ENCODE measurements around the gene POLD2. TPM values are rescaled to one million over a fixed set of nuclear protein-coding genes. Genes with fewer than 3 reads are reported as not detected.

POLD2 gene
- total and polyA plus RNA-seq, 2 of the 13 experiments (the other 11 are each of a cell fraction or from before 2014, with no cell fraction given), result 87.6 to 95.1 TPM

DNA sequence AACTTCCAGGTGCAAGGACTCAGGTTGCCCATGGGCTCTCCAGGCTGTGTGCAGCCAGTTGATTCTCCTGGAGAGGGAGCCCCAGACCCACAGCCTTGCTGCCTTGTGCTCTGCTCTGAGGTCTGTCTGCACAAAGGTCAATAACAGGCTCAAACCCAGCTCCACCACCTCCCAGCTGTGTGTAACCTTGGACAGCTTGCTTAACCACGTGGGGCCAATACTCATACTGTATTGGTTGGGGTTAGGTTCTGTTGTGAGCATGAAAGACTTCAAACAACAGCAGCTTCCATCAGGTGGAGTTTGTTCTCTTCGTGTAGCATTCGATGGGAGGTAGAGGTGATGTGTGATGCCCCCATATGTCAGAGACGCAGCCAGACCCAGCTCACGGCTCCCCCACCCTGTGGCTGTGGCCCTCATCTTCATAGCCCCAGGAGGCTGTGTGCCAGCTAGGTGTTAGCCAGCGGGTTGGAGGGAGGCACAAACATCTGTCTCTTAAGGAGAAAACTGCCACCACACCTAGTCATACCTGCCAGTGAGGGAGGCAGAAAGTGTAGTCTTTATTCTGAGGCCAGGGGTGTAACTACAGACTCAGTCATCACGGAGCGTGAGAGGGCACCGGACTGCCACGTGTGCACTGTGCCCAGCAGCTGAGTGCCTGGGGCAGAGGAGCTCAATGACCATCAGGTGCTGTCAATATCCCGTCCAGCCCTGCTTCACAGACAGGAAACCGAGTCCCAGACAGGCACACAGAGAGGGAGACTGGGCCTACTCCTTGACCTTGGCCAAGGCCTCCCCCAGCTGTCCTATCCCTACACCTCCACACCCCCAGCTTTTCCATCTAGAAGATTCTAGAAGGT lies 8.1 kb upstream of the POLD2 start (continued):
- TF ChIP-seq, protein P1, sequence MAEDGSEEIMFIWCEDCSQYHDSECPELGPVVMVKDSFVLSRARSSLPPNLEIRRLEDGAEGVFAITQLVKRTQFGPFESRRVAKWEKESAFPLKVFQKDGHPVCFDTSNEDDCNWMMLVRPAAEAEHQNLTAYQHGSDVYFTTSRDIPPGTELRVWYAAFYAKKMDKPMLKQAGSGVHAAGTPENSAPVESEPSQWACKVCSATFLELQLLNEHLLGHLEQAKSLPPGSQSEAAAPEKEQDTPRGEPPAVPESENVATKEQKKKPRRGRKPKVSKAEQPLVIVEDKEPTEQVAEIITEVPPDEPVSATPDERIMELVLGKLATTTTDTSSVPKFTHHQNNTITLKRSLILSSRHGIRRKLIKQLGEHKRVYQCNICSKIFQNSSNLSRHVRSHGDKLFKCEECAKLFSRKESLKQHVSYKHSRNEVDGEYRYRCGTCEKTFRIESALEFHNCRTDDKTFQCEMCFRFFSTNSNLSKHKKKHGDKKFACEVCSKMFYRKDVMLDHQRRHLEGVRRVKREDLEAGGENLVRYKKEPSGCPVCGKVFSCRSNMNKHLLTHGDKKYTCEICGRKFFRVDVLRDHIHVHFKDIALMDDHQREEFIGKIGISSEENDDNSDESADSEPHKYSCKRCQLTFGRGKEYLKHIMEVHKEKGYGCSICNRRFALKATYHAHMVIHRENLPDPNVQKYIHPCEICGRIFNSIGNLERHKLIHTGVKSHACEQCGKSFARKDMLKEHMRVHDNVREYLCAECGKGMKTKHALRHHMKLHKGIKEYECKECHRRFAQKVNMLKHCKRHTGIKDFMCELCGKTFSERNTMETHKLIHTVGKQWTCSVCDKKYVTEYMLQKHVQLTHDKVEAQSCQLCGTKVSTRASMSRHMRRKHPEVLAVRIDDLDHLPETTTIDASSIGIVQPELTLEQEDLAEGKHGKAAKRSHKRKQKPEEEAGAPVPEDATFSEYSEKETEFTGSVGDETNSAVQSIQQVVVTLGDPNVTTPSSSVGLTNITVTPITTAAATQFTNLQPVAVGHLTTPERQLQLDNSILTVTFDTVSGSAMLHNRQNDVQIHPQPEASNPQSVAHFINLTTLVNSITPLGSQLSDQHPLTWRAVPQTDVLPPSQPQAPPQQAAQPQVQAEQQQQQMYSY (CRISPR knock-in tag; IDR thresholded peaks at IDR 0.05), result no peak
- TF ChIP-seq ZMYM2 (CRISPR knock-in tag; IDR thresholded peaks at IDR 0.05) (peak; percentile 54; the same call in 1 of the 2 replicates), FOXA1 (IDR thresholded peaks at IDR 0.05) (no peak), FOXA1 (CRISPR knock-in tag; IDR thresholded peaks at IDR 0.05) (peak; percentile 95), NCOR1 (IDR thresholded peaks at IDR 0.05; ENCODE audit: borderline replicate concordance, low read length) (peak; percentile 69; the same call in 1 of the 2 replicates), SAP130 (CRISPR knock-in tag; IDR thresholded peaks at IDR 0.05; ENCODE audit: low read depth) (peak; percentile 91), TP53 (CRISPR knock-in tag; conservative IDR thresholded peaks at IDR 0.05) (no peak), MAZ (IDR thresholded peaks at IDR 0.05; ENCODE audit: borderline replicate concordance, low read depth, low read length) (no peak), MAZ (CRISPR knock-in tag; IDR thresholded peaks at IDR 0.05; ENCODE audit: low read depth) (peak; percentile 69; the same call in 1 of the 2 replicates), ATF7-NPFF (CRISPR knock-in tag; IDR thresholded peaks at IDR 0.05; ENCODE audit: low read depth) (no peak), KLF16 (CRISPR knock-in tag; IDR thresholded peaks at IDR 0.05) (peak in 1 of 2 experiments; percentile 70; a peak in 2 of 4 replicates), MTF2 (CRISPR knock-in tag; IDR thresholded peaks at IDR 0.05; ENCODE audit: borderline replicate concordance) (no peak), KDM1A (CRISPR knock-in tag; IDR thresholded peaks at IDR 0.05) (no peak), NONO (IDR thresholded peaks at IDR 0.05) (no peak), NONO (CRISPR knock-in tag; conservative IDR thresholded peaks at IDR 0.05) (peak; percentile 55), NFIB (CRISPR knock-in tag; IDR thresholded peaks at IDR 0.05; ENCODE audit: borderline replicate concordance) (0 out of 2 replicates have a peak, but pooled peaks have one; percentile 30), SOX6 (IDR thresholded peaks at IDR 0.05) (no peak), SOX6 (CRISPR knock-in tag; IDR thresholded peaks at IDR 0.05) (peak; percentile 33), RAD21 (CRISPR knock-in tag; IDR thresholded peaks at IDR 0.05) (peak; percentile 93), KDM2A (CRISPR knock-in tag; IDR thresholded peaks at IDR 0.05; ENCODE audit: borderline replicate concordance, low read depth) (peak; percentile 41; the same call in 1 of the 2 replicates)
- TF ChIP-seq, protein P2, sequence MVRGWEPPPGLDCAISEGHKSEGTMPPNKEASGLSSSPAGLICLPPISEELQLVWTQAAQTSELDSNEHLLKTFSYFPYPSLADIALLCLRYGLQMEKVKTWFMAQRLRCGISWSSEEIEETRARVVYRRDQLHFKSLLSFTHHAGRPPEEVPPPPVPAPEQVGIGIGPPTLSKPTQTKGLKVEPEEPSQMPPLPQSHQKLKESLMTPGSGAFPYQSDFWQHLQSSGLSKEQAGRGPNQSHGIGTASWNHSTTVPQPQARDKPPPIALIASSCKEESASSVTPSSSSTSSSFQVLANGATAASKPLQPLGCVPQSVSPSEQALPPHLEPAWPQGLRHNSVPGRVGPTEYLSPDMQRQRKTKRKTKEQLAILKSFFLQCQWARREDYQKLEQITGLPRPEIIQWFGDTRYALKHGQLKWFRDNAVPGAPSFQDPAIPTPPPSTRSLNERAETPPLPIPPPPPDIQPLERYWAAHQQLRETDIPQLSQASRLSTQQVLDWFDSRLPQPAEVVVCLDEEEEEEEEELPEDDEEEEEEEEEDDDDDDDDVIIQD (CRISPR knock-in tag; IDR thresholded peaks at IDR 0.05; ENCODE audit: low read depth), result peak; percentile 62; the same call in 1 of the 2 replicates
- TF ChIP-seq, protein P3, sequence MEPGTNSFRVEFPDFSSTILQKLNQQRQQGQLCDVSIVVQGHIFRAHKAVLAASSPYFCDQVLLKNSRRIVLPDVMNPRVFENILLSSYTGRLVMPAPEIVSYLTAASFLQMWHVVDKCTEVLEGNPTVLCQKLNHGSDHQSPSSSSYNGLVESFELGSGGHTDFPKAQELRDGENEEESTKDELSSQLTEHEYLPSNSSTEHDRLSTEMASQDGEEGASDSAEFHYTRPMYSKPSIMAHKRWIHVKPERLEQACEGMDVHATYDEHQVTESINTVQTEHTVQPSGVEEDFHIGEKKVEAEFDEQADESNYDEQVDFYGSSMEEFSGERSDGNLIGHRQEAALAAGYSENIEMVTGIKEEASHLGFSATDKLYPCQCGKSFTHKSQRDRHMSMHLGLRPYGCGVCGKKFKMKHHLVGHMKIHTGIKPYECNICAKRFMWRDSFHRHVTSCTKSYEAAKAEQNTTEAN (CRISPR knock-in tag; conservative IDR thresholded peaks at IDR 0.05), result no peak
- TF ChIP-seq, protein P4, sequence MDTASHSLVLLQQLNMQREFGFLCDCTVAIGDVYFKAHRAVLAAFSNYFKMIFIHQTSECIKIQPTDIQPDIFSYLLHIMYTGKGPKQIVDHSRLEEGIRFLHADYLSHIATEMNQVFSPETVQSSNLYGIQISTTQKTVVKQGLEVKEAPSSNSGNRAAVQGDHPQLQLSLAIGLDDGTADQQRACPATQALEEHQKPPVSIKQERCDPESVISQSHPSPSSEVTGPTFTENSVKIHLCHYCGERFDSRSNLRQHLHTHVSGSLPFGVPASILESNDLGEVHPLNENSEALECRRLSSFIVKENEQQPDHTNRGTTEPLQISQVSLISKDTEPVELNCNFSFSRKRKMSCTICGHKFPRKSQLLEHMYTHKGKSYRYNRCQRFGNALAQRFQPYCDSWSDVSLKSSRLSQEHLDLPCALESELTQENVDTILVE (CRISPR knock-in tag; IDR thresholded peaks at IDR 0.05), result 0 out of 2 replicates have a peak, but pooled peaks have one; percentile 53
